K562 (cell line): ENCODE data around the gene CARD10. TPM values are rescaled to one million over a fixed set of nuclear protein-coding genes. Genes with fewer than 3 reads are reported as not detected.

Source experiments
- AFF4 ChIP-seq: sonication (generic); formaldehyde crosslinking; IDR thresholded peaks from 2 replicates; pipeline ENCODE4 v1.8.0; 2023; ENCODE audit warnings: mild to moderate bottlenecking, missing genetic modification reagents
- BCL6 ChIP-seq: fragments of 250-450 bp; sonication (Bioruptor Pico); IDR thresholded peaks from 2 replicates; pipeline ENCODE4 v1.4.0; 2020
- CBX3 ChIP-seq, 2 experiments: IDR thresholded peaks; 1 replicate in 1 of 2; 2 replicates in 1 of 2; pipeline ENCODE4 v1.6.1; 2012; ENCODE audit warnings: inconsistent platforms in 2 of 2, low read length in 2 of 2, borderline replicate concordance in 1 of 2, control low read depth in 1 of 2
- CEBPZ ChIP-seq: fragments of 150-350 bp; IDR thresholded peaks from 2 replicates; pipeline ENCODE4 v1.6.1; 2014; ENCODE audit warnings: low read depth, mild to moderate bottlenecking, low read length, borderline replicate concordance
- CTBP1 ChIP-seq: fragments of 450-650 bp; IDR thresholded peaks from 2 replicates; pipeline ENCODE4 v1.6.1; 2016; ENCODE audit warnings: borderline replicate concordance
- GABPA ChIP-seq: fragments of 200-800 bp; sonication (Bioruptor generic); conservative IDR thresholded peaks from 2 replicates; pipeline ENCODE4 v1.6.1; 2016; ENCODE audit warnings: low read depth, missing genetic modification characterization, missing compliant biosample characterization
- MYC ChIP-seq, 2 experiments: fragments of 250-450 bp in 1 of 2; sonication (Bioruptor Pico) in 1 of 2; IDR thresholded peaks; 2 replicates each; pipeline versions ENCODE4 v1.5.1 to v1.6.1; 2012 to 2021; ENCODE audit warnings: low read depth in 2 of 2, borderline replicate concordance in 1 of 2, improper control_type of control experiment in 1 of 2, low read length in 1 of 2, mild to moderate bottlenecking in 1 of 2, moderate library complexity in 1 of 2
- NR0B1 ChIP-seq: fragments of 450-650 bp; IDR thresholded peaks from one replicate; pipeline ENCODE4 v1.6.1; 2018; ENCODE audit warnings: mild to moderate bottlenecking, moderate library complexity; ENCODE audit not compliant: partially characterized antibody
- PURB ChIP-seq: sonication (generic); formaldehyde crosslinking; IDR thresholded peaks from 2 replicates; pipeline ENCODE4 v1.9.0; 2021; ENCODE audit warnings: low read depth, mild to moderate bottlenecking, missing genetic modification reagents
- RAD51 ChIP-seq: fragments of 450-650 bp; IDR thresholded peaks from 2 replicates; pipeline ENCODE4 v1.7.1; 2016; ENCODE audit warnings: low read depth, mild to moderate bottlenecking, borderline replicate concordance
- TFAM ChIP-seq: fragments of 250-450 bp; sonication (Bioruptor Pico); conservative IDR thresholded peaks from 2 replicates; pipeline ENCODE4 v1.5.0; 2021; ENCODE audit warnings: mild to moderate bottlenecking, moderate library complexity
- ZBTB33 ChIP-seq: sonication (generic); formaldehyde crosslinking; IDR thresholded peaks from 2 replicates; pipeline ENCODE4 v1.8.1; 2023; ENCODE audit warnings: mild to moderate bottlenecking, missing genetic modification reagents
- ZEB2 ChIP-seq: fragments of 450-650 bp; IDR thresholded peaks from 2 replicates; pipeline ENCODE4 v1.6.1; 2016
- ZNF384 ChIP-seq: IDR thresholded peaks from 2 replicates; pipeline ENCODE4 v1.6.1; 2012; ENCODE audit warnings: low read depth, low read length, improper control_type of control experiment
- ZNF431 ChIP-seq: sonication (generic); formaldehyde crosslinking; IDR thresholded peaks from 2 replicates; pipeline ENCODE4 v1.8.0; 2022; ENCODE audit warnings: mild to moderate bottlenecking, missing genetic modification reagents
- ZSCAN32 ChIP-seq: fragments of 450-650 bp; formaldehyde crosslinking; IDR thresholded peaks from 2 replicates; pipeline ENCODE4 v1.4.0; 2020; ENCODE audit warnings: mild to moderate bottlenecking, moderate library complexity
- polyA plus RNA-seq, 8 experiments: library from polyadenylated mRNA; depleted of rRNA in 4 of 8; stranded (reverse) in 5 of 8; unstranded in 3 of 8; fragments of >200 nt; fragmentation: Nextera tagmentation in 2 of 8; fragmentation: Illumina TruSeq in 1 of 8; extraction: Ambion mirVana in 2 of 8; extraction: Trizol in 1 of 8; gene quantifications; 2 replicates each; pipeline versions ENCODE4 v1.2.1 to v1.2.3, GENCODE V29; 2011 to 2014; ENCODE audit warnings: inconsistent platforms in 1 of 8, missing spikeins in 1 of 8
- total RNA-seq, 7 experiments: library from RNA; depleted of rRNA in 6 of 7; stranded (reverse); fragments of >200 nt in 6 of 7; fragmentation: Illumina TruSeq in 2 of 7; extraction: Trizol in 2 of 7; gene quantifications; 2 replicates each; pipeline versions ENCODE4 v1.2.1 to v1.2.3, GENCODE V29; 2011 to 2021; ENCODE audit warnings: low replicate concordance in 1 of 7

CARD10 gene
- total and polyA plus RNA-seq, 9 of the 15 experiments (the other 6 are each of a cell fraction or from before 2014, with no cell fraction given), result 0.13 to 5.8 (median 1.6) TPM

- TF ChIP-seq PURB (CRISPR knock-in tag), result no peak
- TF ChIP-seq ZBTB33, result no peak
- TF ChIP-seq ZEB2, result no peak
- no peak for TF ChIP-seq ZNF431
- 0 out of 2 replicates have a peak, but pooled peaks have one; percentile 28 for TF ChIP-seq RAD51
- TF ChIP-seq ZNF384, result no peak
- peak in 1 of 2 experiments; percentile 63; a peak in 1 of 3 replicates for TF ChIP-seq CBX3 (IDR thresholded peaks at IDR 0.05; ENCODE audit: borderline replicate concordance in 1 of 2, low read length in 2 of 2)
- TF ChIP-seq AFF4 (CRISPR knock-in tag), result peak; percentile 51; the same call in 1 of the 2 replicates
- no peak for TF ChIP-seq CEBPZ
- peak; percentile 66; the same call in 1 of the 2 replicates for TF ChIP-seq CTBP1
- TF ChIP-seq NR0B1, result no peak
- TF ChIP-seq MYC (IDR thresholded peaks at IDR 0.05; ENCODE audit: low read depth, low read length), result peak; percentile 100
- TF ChIP-seq MYC (CRISPR knock-in tag; IDR thresholded peaks at IDR 0.05; ENCODE audit: borderline replicate concordance, low read depth), result peak; percentile 97
- no peak for TF ChIP-seq TFAM (CRISPR knock-in tag)
- no peak for TF ChIP-seq BCL6 (CRISPR knock-in tag)
- peak; percentile 77 for TF ChIP-seq ZSCAN32 (CRISPR knock-in tag)
- TF ChIP-seq GABPA (tag), result no peak
Observed at GRCh38 chr22:37561212-37562048, 42.2 kb upstream of the CARD10 start (continued).
